HG02852 (cell line): ENCODE measurements around the gene APOBEC2.

ENCODE experiments used
- ATAC-seq: cut with Tn5 transposase; IDR thresholded peaks from one replicate; pipeline ENCODE4 v1.9.1; 2021; ENCODE audit warnings: mild to moderate bottlenecking, moderate library complexity; ENCODE audit not compliant: unreplicated experiment

Gene APOBEC2

GRCh38 chr6:41058783-41059181 is 5.8 kb downstream of the APOBEC2 start:
- no peak for ATAC-seq

GRCh38 chr6:41059556-41059955 is 6.6 kb downstream of the APOBEC2 start:
- no peak for ATAC-seq

GRCh38 chr6:41061196-41061726 is 8.3 kb downstream of the APOBEC2 start:
- ATAC-seq = no peak

- ATAC-seq = no peak
Observed at GRCh38 chr6:41062056-41062455, 9.1 kb downstream of the APOBEC2 start.

GRCh38 chr6:41063884-41064285 is 10.9 kb downstream of the APOBEC2 start:
- no peak for ATAC-seq

- no peak for ATAC-seq
Observed at GRCh38 chr6:41064841-41065240, 11.8 kb downstream of the APOBEC2 start.

GRCh38 chr6:41065550-41066026 is 12.6 kb downstream of the APOBEC2 start:
- ATAC-seq = no peak

- no peak for ATAC-seq
Observed at GRCh38 chr6:41066867-41067304, 13.9 kb downstream of the APOBEC2 start.

GRCh38 chr6:41071501-41071922 is 18.5 kb downstream of the APOBEC2 start:
- no peak for ATAC-seq

- peak; percentile 67 for ATAC-seq
Observed at GRCh38 chr6:41071923-41072835, 19.2 kb downstream of the APOBEC2 start, which contains the start of gene OARD1. Gene OARD1, minus strand, starts transcription at chr6:41072356. Its CDS starts 722 bp downstream, at chr6:41071634.

- ATAC-seq = peak; percentile 58
Observed at GRCh38 chr6:41072836-41073202, 19.8 kb downstream of the APOBEC2 start, which contains the start of gene NFYA. Gene NFYA, plus strand, starts transcription at chr6:41072974. Its CDS starts 6,116 bp downstream, at chr6:41079090.

GRCh38 chr6:41073203-41073967 is 20.4 kb downstream of the APOBEC2 start:
- ATAC-seq = peak; percentile 34

- no peak for ATAC-seq
Observed at GRCh38 chr6:41073968-41074691, 21.1 kb downstream of the APOBEC2 start.

GRCh38 chr6:41074692-41075436 is 21.9 kb downstream of the APOBEC2 start:
- ATAC-seq = no peak

- ATAC-seq = no peak
Observed at GRCh38 chr6:41075651-41076626, 22.9 kb downstream of the APOBEC2 start.

GRCh38 chr6:41077536-41077935 is 24.5 kb downstream of the APOBEC2 start:
- no peak for ATAC-seq

- ATAC-seq = no peak
Observed at GRCh38 chr6:41078101-41078500, 25.1 kb downstream of the APOBEC2 start.

GRCh38 chr6:41079080-41079479 is 26.1 kb downstream of the APOBEC2 start:
- ATAC-seq = no peak

- no peak for ATAC-seq
Observed at GRCh38 chr6:41080621-41081020, 27.6 kb downstream of the APOBEC2 start.
